Naive thymus-derived CD4-positive, alpha-beta T cell (primary cell): Measurements from ENCODE around the gene HELZ. TPM values are rescaled to one million over a fixed set of nuclear protein-coding genes. Genes with fewer than 3 reads are reported as not detected.

Experiments
- ATAC-seq: fragments of 150-1000 bp; cut with Tn5 transposase; 2 replicates; pipeline ENCODE4 v1.10.0; 2021; ENCODE audit warnings: mild to moderate bottlenecking, moderate library complexity
- CTCF ChIA-PET: fragments of 350-600 bp; sonication (Branson Sonifier 250); formaldehyde crosslinking; loops from one replicate; lab custom pipeline; 2021; ENCODE audit warnings: antibody characterized with exemption; lab: Charles Lee
- POLR2A ChIA-PET: fragments of 350-600 bp; sonication (Branson Sonifier 250); formaldehyde crosslinking; loops from one replicate; lab custom pipeline; 2021; ENCODE audit warnings: antibody characterized with exemption, inconsistent platforms; lab: Charles Lee
- DNase-seq, 9 donors: peaks; one replicate each; pipeline versions ENCODE4 v3.0.0 to v3.0.0-alpha.2; 2020 to 2022; ENCODE audit warnings: mixed read lengths in 1 of 9
- H3K27ac ChIP-seq: one replicate; pipeline ENCODE4 v1.7.0; 2013; ENCODE audit warnings: mild to moderate bottlenecking, low read depth, low read length, moderate library complexity
- H3K27me3 ChIP-seq, 2 donors: one replicate each; pipeline ENCODE4 v1.7.0; 2013; ENCODE audit warnings: low read length in 2 of 2, mild to moderate bottlenecking in 2 of 2, moderate library complexity in 2 of 2; ENCODE audit not compliant: control insufficient read depth in 2 of 2, insufficient read depth in 2 of 2
- H3K36me3 ChIP-seq, 3 experiments: 1 replicate in 2 of 3; 2 replicates in 1 of 3; pipeline ENCODE4 v1.7.0; 2013; ENCODE audit warnings: low read length in 3 of 3, mild to moderate bottlenecking in 3 of 3, moderate library complexity in 1 of 3; ENCODE audit not compliant: insufficient read depth in 3 of 3, control insufficient read depth in 2 of 3
- H3K4me1 ChIP-seq, 2 donors: one replicate each; pipeline ENCODE4 v1.7.0; 2013; ENCODE audit warnings: low read length in 2 of 2, mild to moderate bottlenecking in 2 of 2, moderate library complexity in 1 of 2; ENCODE audit not compliant: control insufficient read depth in 2 of 2, insufficient read depth in 2 of 2
- H3K4me3 ChIP-seq: 2 replicates; pipeline ENCODE4 v1.7.0; 2013; ENCODE audit warnings: mild to moderate bottlenecking, low read length
- H3K9me3 ChIP-seq, 3 experiments: 1 replicate in 2 of 3; 2 replicates in 1 of 3; pipeline ENCODE4 v1.7.0; 2013; ENCODE audit warnings: low read length in 3 of 3; ENCODE audit not compliant: control insufficient read depth in 2 of 3
- H3K27ac Mint-ChIP-seq, 9 donors: one replicate each; pipeline ENCODE4 v1.8.0; 2020 to 2022; ENCODE audit warnings: mixed read lengths in 9 of 9, mild to moderate bottlenecking in 8 of 9, moderate library complexity in 5 of 9, inconsistent platforms in 2 of 9
- H3K27me3 Mint-ChIP-seq, 5 donors: one replicate each; pipeline ENCODE4 v1.8.0; 2021 to 2022; ENCODE audit warnings: mixed read lengths in 5 of 5, mild to moderate bottlenecking in 1 of 5
- H3K36me3 Mint-ChIP-seq, 5 donors: one replicate each; pipeline ENCODE4 v1.8.0; 2020 to 2022; ENCODE audit warnings: mixed read lengths in 5 of 5, mild to moderate bottlenecking in 3 of 5, inconsistent platforms in 1 of 5
- H3K4me1 Mint-ChIP-seq, 7 donors: one replicate each; pipeline ENCODE4 v1.8.0; 2020 to 2022; ENCODE audit warnings: mixed read lengths in 7 of 7, mild to moderate bottlenecking in 3 of 7, inconsistent platforms in 1 of 7
- H3K4me3 Mint-ChIP-seq, 10 donors: one replicate each; pipeline ENCODE4 v1.8.0; 2020 to 2022; ENCODE audit warnings: mild to moderate bottlenecking in 10 of 10, mixed read lengths in 10 of 10, moderate library complexity in 6 of 10, inconsistent platforms in 2 of 10
- H3K9me3 Mint-ChIP-seq, 11 donors: one replicate each; pipeline ENCODE4 v1.8.0; 2020 to 2022; ENCODE audit warnings: mixed read lengths in 11 of 11, mild to moderate bottlenecking in 4 of 11, inconsistent platforms in 1 of 11, moderate library complexity in 1 of 11
- intact Hi-C, 2 donors: fragments of 100-400 bp; cut with micrococcal nuclease; formaldehyde crosslinking; loops; one replicate each; pipeline ENCODE4 v1.15.1; 2023
- polyA plus RNA-seq, 2 donors: library from polyadenylated mRNA; unstranded; fragments of 300-500 nt; fragmentation: Illumina TruSeq; gene quantifications; one replicate each; pipeline ENCODE4 v1.2.3, GENCODE V29; 2021
- total RNA-seq, 6 experiments: library from RNA in 5 of 6; stranded (reverse) in 5 of 6; gene quantifications; 1 replicate in 5 of 6; 2 replicates in 1 of 6; pipeline ENCODE4 v1.2.3 and lab custom pipeline; 2021 to 2026

Gene HELZ
- total and polyA plus RNA-seq, 7 experiments from 2014 or later: 44.8 to 114 (median 83.2) TPM

DNA sequence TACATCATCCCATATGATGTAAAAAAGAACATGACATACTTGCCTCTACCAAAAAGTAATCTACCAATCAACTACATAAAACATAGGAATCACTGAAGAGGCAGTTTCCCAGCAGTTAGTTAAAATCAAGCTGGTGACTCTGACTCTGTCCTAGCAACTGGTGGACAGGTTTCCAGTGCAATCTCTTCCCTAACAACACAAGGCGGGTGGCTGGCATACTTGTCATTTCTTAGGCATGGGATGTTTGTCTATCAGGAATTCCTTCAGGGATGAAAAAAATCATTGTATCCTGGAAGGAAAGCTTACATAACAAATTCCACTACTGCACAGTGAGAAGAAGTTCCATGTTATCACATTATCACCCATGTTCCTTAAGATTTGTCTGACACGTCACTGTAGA is 50.9 kb downstream of the HELZ start:
- no peak overlapping the region for H3K27ac ChIP-seq
- Mint-ChIP-seq H3K27ac (peak overlapping the region in 1 of 9 donors; percentile 6), H3K27me3 (no peaks in the 10 kb centered on the region), H3K4me3 (no peak overlapping the region), H3K9me3 (peaks cover 0 to 7% (median 0%) of the 10 kb centered on the region in 11 donors), H3K4me1 (peaks cover 8 to 28% (median 11%) of the 10 kb centered on the region in 7 donors), H3K36me3 (peaks cover 9 to 49% (median 28%) of the 10 kb centered on the region in 5 donors)
- peaks cover 0 to 23% (median 9%) of the 10 kb centered on the region in 3 experiments for H3K36me3 ChIP-seq
- H3K9me3 ChIP-seq: no peaks in the 10 kb centered on the region
- ChIA-PET CTCF (no interaction called here), POLR2A (no interaction called here)
- no peaks in the 10 kb centered on the region for H3K4me1 ChIP-seq
- DNase-seq: no peak
- ATAC-seq: no peak
- no peaks in the 10 kb centered on the region for H3K27me3 ChIP-seq
- H3K4me3 ChIP-seq: no peak overlapping the region
- intact Hi-C loops: no loop called here

DNA sequence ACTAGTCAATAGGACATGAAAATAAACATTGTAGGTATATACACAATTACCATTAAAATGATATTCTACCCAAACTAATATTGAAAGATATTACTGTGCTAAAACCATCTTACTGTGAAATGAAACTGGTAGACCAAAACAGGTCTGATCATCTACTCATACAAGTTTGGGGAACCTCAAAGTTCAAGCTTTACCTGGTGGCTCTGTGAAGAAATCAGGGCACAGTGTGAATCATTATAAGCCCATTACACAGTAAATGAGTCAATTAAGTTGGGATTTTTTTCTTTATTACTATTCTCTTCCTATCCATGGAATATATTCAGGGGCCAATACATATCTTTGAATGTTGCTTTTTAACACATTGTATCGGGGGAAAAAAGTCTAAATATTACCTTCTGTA is 57.1 kb downstream of the HELZ start:
- Mint-ChIP-seq H3K27ac (peak overlapping the region in 2 of 9 donors; percentile 4 to 68), H3K4me3 (no peak overlapping the region), H3K36me3 (peaks cover 5 to 38% (median 20%) of the 10 kb centered on the region in 5 donors), H3K9me3 (no peaks in the 10 kb centered on the region), H3K27me3 (no peaks in the 10 kb centered on the region), H3K4me1 (peaks cover 0 to 17% (median 7%) of the 10 kb centered on the region in 7 donors)
- CTCF ChIA-PET: no interaction called here
- Histone ChIP-seq H3K27ac (no peak overlapping the region), H3K27me3 (no peaks in the 10 kb centered on the region), H3K9me3 (no peaks in the 10 kb centered on the region), H3K4me3 (no peak overlapping the region), H3K36me3 (peaks cover 0 to 10% (median 0%) of the 10 kb centered on the region in 3 experiments), H3K4me1 (no peaks in the 10 kb centered on the region)
- POLR2A ChIA-PET: no interaction called here
- no peak for ATAC-seq
- no peak for DNase-seq
- intact Hi-C loops: no loop called here

DNA sequence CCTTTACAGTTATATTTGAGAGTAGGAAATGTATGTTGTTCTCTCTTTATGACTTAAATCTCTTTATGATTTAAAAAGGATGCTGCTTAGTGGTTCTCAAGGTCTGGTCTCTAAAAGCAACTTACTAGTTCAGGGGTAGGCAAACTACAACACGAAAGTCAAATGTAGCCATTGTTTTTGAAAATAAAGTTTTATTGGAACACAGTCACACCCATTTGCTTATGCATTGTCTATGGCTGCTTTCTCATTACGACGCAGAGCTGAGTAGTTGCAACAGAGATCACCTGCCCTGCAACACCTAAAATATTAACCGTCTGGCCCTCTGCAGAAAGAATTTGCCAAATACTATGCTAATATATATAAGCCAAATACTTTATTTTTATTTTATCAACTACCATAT is 58.2 kb downstream of the HELZ start:
- H3K4me3 ChIP-seq: no peak overlapping the region
- ChIA-PET CTCF (interaction anchor here (0.9 kb wide), 1 partner anchor 15 kb away, joined by 3 read pairs; no protein-coding TSS in a partner anchor), POLR2A (no interaction called here)
- no peak for DNase-seq
- no peaks in the 10 kb centered on the region for H3K4me1 ChIP-seq
- ATAC-seq: no peak
- intact Hi-C loops: no loop called here
- no peak overlapping the region for H3K27ac ChIP-seq
- Mint-ChIP-seq H3K9me3 (no peaks in the 10 kb centered on the region), H3K27ac (no peak overlapping the region), H3K4me1 (peaks cover 0 to 13% (median 6%) of the 10 kb centered on the region in 7 donors), H3K4me3 (no peak overlapping the region), H3K36me3 (peaks cover 5 to 38% (median 21%) of the 10 kb centered on the region in 5 donors), H3K27me3 (no peaks in the 10 kb centered on the region)
- peaks cover 0 to 10% (median 0%) of the 10 kb centered on the region in 3 experiments for H3K36me3 ChIP-seq
- no peaks in the 10 kb centered on the region for H3K9me3 ChIP-seq
- H3K27me3 ChIP-seq: no peaks in the 10 kb centered on the region

DNA sequence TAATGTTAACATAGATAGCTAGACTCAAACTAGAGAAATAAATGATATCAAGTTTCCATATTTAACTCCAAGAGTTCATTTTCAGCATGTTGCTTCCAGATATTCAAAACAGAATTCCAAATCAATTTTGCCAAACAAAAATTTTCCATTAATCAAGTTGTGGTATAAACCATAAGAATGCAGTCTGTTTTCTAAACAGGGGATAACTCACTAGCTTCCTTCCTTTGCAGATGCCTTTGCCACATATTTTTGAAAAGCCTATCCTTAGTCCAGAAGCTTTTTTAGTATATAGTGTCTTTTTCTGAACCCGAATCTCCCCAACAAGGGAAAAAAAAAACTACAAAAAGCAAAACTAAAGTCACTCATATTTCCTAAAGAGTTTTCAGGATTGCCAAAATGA is 61.5 kb downstream of the HELZ start:
- Histone ChIP-seq H3K4me3 (no peak overlapping the region), H3K36me3 (peaks cover 0 to 12% (median 2%) of the 10 kb centered on the region in 3 experiments), H3K27me3 (no peaks in the 10 kb centered on the region), H3K9me3 (no peaks in the 10 kb centered on the region), H3K4me1 (no peaks in the 10 kb centered on the region), H3K27ac (no peak overlapping the region)
- intact Hi-C loops: no loop called here
- ATAC-seq: no peak
- peaks cover 5 to 37% (median 18%) of the 10 kb centered on the region in 5 donors for H3K36me3 Mint-ChIP-seq
- H3K27me3 Mint-ChIP-seq: no peaks in the 10 kb centered on the region
- no peak overlapping the region for H3K27ac Mint-ChIP-seq
- peaks cover 0 to 9% (median 5%) of the 10 kb centered on the region in 7 donors for H3K4me1 Mint-ChIP-seq
- no peaks in the 10 kb centered on the region for H3K9me3 Mint-ChIP-seq
- no peak overlapping the region for H3K4me3 Mint-ChIP-seq
- ChIA-PET POLR2A (interaction anchor here (0.5 kb wide), 1 partner anchor 43 kb away, joined by 3 read pairs; no protein-coding TSS in a partner anchor), CTCF (no interaction called here)
- no peak for DNase-seq

DNA sequence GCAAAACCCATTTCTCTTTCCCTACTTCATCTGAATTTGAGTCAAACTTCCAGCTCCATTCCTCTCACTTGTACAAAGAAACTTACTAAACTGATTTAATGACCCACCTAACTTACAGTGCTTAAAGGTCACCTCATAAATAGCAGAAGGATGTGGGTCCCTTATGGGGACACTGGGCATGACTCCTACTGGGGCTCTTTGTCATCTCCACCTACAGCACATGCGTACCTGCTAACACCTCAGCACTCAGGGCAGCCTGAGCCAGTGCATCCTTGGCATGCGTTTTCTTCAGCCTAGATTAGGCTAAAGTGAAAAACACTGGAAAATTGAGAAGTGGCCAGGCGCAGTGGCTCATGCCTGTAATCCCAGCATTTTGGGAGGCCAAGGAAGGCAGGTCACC is 63.2 kb downstream of the HELZ start:
- H3K27ac Mint-ChIP-seq: no peak overlapping the region
- H3K36me3 Mint-ChIP-seq: peaks cover 4 to 36% (median 18%) of the 10 kb centered on the region in 5 donors
- POLR2A ChIA-PET: no interaction called here
- H3K4me1 ChIP-seq: no peaks in the 10 kb centered on the region
- H3K27ac ChIP-seq: no peak overlapping the region
- H3K4me1 Mint-ChIP-seq: peaks cover 0 to 9% (median 0%) of the 10 kb centered on the region in 7 donors
- no peak for ATAC-seq
- H3K27me3 ChIP-seq: no peaks in the 10 kb centered on the region
- H3K4me3 ChIP-seq: no peak overlapping the region
- CTCF ChIA-PET: no interaction called here
- no peaks in the 10 kb centered on the region for H3K27me3 Mint-ChIP-seq
- DNase-seq: no peak
- H3K9me3 Mint-ChIP-seq: no peaks in the 10 kb centered on the region
- peaks cover 4 to 10% (median 6%) of the 10 kb centered on the region in 3 experiments for H3K36me3 ChIP-seq
- no peak overlapping the region for H3K4me3 Mint-ChIP-seq
- intact Hi-C loops: no loop called here
- no peaks in the 10 kb centered on the region for H3K9me3 ChIP-seq

DNA sequence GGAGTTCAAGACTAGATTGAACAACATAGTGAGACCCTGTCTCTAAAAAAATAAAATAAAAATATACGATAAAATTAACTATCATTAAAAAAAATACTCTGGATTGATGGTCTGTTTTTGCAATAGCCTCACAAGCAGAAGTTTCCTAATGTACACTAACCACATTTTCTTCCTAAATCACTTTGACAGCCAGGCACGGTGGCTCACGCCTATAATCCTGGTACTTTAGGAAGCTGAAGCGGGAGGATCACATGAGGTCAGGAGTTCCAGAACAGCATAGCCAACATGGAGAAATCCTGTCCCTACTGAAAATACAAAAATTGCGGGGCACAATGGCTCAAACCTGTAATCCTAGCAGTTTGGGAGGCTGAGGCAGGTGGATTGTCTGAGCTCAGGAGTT is 64.7 kb downstream of the HELZ start:
- H3K27me3 Mint-ChIP-seq: no peaks in the 10 kb centered on the region
- H3K36me3 ChIP-seq: peaks cover 4 to 19% (median 6%) of the 10 kb centered on the region in 3 experiments
- no peak overlapping the region for H3K27ac Mint-ChIP-seq
- CTCF ChIA-PET: no interaction called here
- peaks cover 4 to 39% (median 20%) of the 10 kb centered on the region in 5 donors for H3K36me3 Mint-ChIP-seq
- no peak overlapping the region for H3K4me3 ChIP-seq
- POLR2A ChIA-PET: no interaction called here
- H3K9me3 ChIP-seq: no peaks in the 10 kb centered on the region
- DNase-seq (no peak), ATAC-seq (no peak)
- H3K27ac ChIP-seq: no peak overlapping the region
- peaks cover 0 to 7% (median 0%) of the 10 kb centered on the region in 7 donors for H3K4me1 Mint-ChIP-seq
- no peaks in the 10 kb centered on the region for H3K27me3 ChIP-seq
- intact Hi-C loops: no loop called here
- no peak overlapping the region for H3K4me3 Mint-ChIP-seq
- H3K4me1 ChIP-seq: no peaks in the 10 kb centered on the region
- H3K9me3 Mint-ChIP-seq: no peaks in the 10 kb centered on the region

DNA sequence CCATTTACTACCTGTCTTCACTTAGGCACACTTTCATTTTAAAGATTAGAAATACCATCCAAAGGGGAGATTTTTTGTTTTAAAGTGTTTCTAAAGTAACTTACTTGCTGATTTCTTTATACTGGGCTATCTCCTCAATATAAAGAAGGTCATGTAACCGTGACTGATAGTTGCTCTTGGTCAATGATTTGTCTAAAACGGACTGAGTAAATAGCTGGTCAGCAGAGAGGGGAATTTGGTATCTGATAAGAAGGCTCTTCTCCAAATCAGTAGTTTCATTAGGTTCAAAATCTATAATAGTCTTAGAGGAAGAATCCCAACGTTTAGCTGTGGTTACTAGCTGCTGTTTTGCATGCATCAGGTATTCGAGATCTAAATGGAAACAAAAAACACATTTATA is 66.4 kb downstream of the HELZ start:
- no peaks in the 10 kb centered on the region for H3K4me1 ChIP-seq
- no peak for ATAC-seq
- ChIA-PET POLR2A (no interaction called here), CTCF (no interaction called here)
- no peaks in the 10 kb centered on the region for H3K27me3 Mint-ChIP-seq
- H3K4me3 Mint-ChIP-seq: no peak overlapping the region
- peaks cover 0 to 7% (median 0%) of the 10 kb centered on the region in 7 donors for H3K4me1 Mint-ChIP-seq
- no peaks in the 10 kb centered on the region for H3K27me3 ChIP-seq
- DNase-seq: no peak
- no peak overlapping the region for H3K4me3 ChIP-seq
- intact Hi-C loops: no loop called here
- H3K36me3 ChIP-seq: peaks cover 4 to 19% (median 6%) of the 10 kb centered on the region in 3 experiments
- peaks cover 4 to 47% (median 24%) of the 10 kb centered on the region in 5 donors for H3K36me3 Mint-ChIP-seq
- H3K27ac Mint-ChIP-seq: no peak overlapping the region
- H3K9me3 ChIP-seq: no peaks in the 10 kb centered on the region
- H3K9me3 Mint-ChIP-seq: no peaks in the 10 kb centered on the region
- no peak overlapping the region for H3K27ac ChIP-seq
